ENCODE data around the gene ZSCAN22.

Gene ZSCAN22

DNA sequence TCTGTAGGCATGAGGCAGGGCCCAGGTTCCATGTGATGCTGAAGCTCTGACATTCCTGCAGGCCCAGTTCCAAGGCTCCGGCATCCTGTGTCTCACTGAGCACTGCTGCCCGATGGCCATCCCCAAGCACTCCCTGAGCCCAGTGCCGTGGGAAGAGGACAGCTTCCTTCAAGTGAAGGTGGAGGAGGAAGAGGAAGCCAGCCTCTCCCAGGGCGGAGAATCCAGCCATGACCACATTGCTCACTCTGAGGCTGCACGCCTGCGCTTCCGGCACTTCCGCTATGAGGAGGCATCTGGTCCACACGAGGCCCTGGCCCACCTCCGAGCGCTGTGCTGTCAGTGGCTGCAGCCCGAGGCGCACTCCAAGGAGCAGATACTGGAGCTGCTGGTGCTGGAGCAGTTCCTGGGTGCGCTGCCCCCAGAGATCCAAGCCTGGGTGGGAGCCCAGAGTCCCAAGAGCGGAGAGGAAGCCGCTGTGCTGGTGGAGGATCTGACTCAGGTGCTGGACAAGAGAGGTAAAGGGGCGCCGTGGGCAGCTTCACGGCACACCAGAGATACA, 8.0 kb downstream of the ZSCAN22 start:
- no peak overlapping the region for H3K4me3 ChIP-seq (ENCODE audit: low read depth, low read length)
- DNase-seq (ENCODE audit: low read depth) = no peak
- TF ChIP-seq, protein P1, sequence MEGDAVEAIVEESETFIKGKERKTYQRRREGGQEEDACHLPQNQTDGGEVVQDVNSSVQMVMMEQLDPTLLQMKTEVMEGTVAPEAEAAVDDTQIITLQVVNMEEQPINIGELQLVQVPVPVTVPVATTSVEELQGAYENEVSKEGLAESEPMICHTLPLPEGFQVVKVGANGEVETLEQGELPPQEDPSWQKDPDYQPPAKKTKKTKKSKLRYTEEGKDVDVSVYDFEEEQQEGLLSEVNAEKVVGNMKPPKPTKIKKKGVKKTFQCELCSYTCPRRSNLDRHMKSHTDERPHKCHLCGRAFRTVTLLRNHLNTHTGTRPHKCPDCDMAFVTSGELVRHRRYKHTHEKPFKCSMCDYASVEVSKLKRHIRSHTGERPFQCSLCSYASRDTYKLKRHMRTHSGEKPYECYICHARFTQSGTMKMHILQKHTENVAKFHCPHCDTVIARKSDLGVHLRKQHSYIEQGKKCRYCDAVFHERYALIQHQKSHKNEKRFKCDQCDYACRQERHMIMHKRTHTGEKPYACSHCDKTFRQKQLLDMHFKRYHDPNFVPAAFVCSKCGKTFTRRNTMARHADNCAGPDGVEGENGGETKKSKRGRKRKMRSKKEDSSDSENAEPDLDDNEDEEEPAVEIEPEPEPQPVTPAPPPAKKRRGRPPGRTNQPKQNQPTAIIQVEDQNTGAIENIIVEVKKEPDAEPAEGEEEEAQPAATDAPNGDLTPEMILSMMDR (IDR thresholded peaks at IDR 0.05; ENCODE audit: low read depth, low read length, missing control alignments) = no peak

DNA sequence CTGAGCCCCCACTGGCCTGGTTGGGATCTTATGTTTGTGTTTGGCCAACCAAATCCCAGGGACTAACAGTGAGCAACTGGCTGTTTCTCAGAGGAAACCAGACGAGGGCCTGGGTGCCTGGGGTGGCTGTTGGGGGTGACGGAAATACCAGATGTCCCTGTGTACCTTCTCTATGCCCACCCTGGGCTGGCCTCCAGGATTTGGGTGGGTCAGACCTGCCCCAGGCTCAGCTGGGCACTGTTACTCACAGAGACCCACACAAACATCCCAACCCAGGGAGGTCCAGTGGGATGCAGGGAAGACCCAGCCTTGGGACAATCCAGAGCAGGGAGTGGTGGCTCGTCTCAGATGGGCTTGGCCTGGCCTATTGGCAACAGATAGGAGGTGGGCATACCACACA, 8.8 kb downstream of the ZSCAN22 start:
- DNase-seq (ENCODE audit: low read depth) = no peak
- no peak overlapping the region for H3K4me3 ChIP-seq (ENCODE audit: low read depth, low read length)
- TF ChIP-seq, protein P1 (IDR thresholded peaks at IDR 0.05; ENCODE audit: low read depth, low read length, missing control alignments) = no peak

DNA sequence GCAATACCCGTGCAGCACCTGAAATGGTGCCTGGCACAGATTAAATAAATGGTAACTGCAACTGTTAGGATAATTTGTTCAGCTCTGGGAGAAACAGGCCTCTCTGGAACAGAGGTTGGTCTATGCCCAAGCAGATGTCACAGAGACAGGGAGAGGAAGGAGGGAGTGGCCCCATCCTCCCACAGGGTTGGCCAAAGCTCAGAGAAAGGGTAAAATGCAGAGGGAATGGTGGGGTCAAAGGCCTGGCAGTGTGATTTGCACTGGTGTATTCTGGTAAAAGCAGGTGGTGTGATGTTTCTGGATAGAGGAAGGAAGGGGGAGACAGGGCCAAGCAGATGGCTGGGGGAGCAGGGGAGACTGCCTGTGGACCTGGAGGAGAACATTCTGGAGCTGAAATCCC, 9.4 kb downstream of the ZSCAN22 start:
- TF ChIP-seq, protein P1 (IDR thresholded peaks at IDR 0.05; ENCODE audit: low read depth, low read length, missing control alignments) = no peak
- H3K4me3 ChIP-seq (ENCODE audit: low read depth, low read length) = no peak overlapping the region
- no peak for DNase-seq (ENCODE audit: low read depth)

DNA sequence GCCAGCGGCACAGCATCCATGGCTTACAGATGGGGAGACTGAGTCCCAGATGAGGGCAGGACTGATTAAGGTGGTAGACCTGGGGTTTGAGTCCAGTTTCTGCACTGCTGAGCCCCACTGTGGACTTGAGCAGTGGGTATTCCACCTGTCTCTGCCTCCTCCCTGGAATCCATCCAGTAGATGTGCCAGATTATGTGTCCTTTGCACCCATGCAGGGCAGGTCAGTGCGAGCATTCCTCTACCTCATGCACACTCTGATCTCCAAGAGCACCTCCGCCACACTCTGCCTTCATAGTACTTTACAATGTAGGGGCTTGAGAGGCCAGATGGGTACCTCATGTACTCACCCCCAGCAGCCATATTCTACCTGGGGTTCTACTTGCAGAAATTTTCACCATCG, 10.0 kb downstream of the ZSCAN22 start:
- TF ChIP-seq, protein P1 (IDR thresholded peaks at IDR 0.05; ENCODE audit: low read depth, low read length, missing control alignments) = no peak
- no peak for DNase-seq (ENCODE audit: low read depth)
- H3K4me3 ChIP-seq (ENCODE audit: low read depth, low read length) = no peak overlapping the region

DNA sequence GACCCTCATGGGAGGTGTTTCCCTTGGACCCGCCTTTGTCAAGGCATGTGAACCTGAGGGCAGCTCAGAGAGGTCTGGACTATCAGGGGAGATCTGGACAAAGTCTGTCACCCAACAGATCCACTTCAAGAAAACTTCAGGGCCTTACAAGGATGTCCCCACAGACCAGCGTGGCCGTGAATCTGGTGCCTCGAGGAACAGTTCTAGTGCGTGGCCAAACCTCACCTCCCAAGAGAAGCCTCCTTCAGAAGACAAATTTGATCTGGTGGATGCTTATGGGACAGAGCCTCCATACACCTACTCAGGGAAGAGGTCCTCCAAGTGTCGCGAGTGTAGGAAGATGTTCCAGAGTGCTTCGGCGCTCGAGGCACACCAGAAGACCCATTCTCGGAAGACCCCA, 11.5 kb downstream of the ZSCAN22 start:
- TF ChIP-seq, protein P1 (IDR thresholded peaks at IDR 0.05; ENCODE audit: low read depth, low read length, missing control alignments) = no peak
- no peak overlapping the region for H3K4me3 ChIP-seq (ENCODE audit: low read depth, low read length)
- no peak for DNase-seq (ENCODE audit: low read depth)

DNA sequence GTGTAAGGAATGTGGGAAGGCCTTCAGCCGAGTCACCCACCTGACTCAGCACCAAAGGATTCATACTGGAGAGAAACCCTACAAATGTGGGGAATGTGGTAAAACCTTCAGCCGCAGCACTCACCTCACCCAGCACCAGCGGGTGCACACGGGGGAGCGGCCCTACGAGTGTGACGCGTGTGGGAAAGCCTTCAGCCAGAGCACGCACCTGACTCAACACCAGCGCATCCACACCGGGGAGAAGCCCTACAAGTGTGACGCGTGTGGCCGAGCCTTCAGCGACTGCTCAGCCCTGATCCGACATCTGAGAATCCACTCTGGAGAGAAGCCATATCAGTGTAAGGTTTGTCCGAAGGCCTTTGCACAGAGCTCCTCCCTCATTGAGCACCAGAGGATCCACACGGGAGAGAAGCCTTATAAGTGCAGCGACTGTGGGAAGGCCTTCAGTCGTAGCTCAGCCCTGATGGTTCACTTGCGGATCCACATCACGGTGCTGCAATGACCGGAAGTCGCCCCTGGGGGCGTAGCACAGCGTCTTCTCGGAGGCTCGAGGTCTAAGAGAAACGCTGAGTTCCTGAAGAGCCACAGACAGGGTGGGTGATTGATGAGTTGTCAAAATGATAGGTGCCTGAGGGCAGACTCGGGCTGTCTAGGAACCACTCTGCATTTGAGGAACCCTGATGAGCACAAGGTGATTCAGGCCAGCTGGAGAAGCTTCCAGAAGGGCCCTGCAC, 12.2 kb downstream of the ZSCAN22 start:
- TF ChIP-seq, protein P1 (IDR thresholded peaks at IDR 0.05; ENCODE audit: low read depth, low read length, missing control alignments) = peak; percentile 18
- H3K4me3 ChIP-seq (ENCODE audit: low read depth, low read length) = no peak overlapping the region
- no peak for DNase-seq (ENCODE audit: low read depth)

DNA sequence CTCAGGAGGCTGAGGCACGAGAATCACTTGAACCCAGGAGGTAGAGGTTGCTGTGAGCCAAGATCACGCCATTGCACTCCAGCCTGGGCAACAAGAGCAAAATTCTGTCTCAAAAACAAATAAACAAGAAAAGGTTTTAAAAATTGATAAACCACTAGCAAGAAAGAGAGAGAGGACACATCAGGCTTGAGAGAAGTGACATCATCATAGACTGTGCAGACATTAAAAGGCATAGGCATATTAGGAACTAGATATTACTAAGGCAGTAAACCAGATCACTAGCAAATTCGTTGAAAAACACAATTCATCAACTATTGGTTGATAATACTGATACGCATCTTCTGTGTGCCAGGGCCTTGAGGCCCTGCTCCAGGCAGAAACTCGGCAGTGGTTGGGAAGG, 18.8 kb downstream of the ZSCAN22 start:
- DNase-seq (ENCODE audit: low read depth) = no peak
- H3K4me3 ChIP-seq (ENCODE audit: low read depth, low read length) = no peak overlapping the region
- TF ChIP-seq, protein P1 (IDR thresholded peaks at IDR 0.05; ENCODE audit: low read depth, low read length, missing control alignments) = no peak
